SK-N-SH (cell line): ENCODE measurements around the gene EIF3B. TPM values are rescaled to one million over a fixed set of nuclear protein-coding genes. Genes with fewer than 3 reads are reported as not detected.

Experiments
- CTCF ChIA-PET: fragments of 300-600, 350-600 bp; formaldehyde crosslinking; extraction: SDS; loops from one replicate; lab custom pipeline; 2021; lab: Yijun Ruan, JAX
- POLR2A ChIA-PET: fragments of 350-600 bp; sonication (Branson Sonifier 250); formaldehyde crosslinking; extraction: SDS; loops from one replicate; lab custom pipeline; 2020; ENCODE audit warnings: antibody characterized with exemption, inconsistent platforms; lab: Yijun Ruan, JAX
- DNase-seq: peaks from one replicate; pipeline ENCODE4 v3.0.0; 2012
- H2AFZ ChIP-seq: fragments of 200-600 bp; sonication (generic); 2 replicates; pipeline ENCODE4 v1.8.1; 2016; ENCODE audit warnings: antibody characterized with exemption, mild to moderate bottlenecking, low read depth
- H3F3A ChIP-seq: fragments of 200-600 bp; sonication (generic); replicated peaks from 2 replicates; pipeline ENCODE3; 2016; ENCODE audit warnings: antibody characterized with exemption, mild to moderate bottlenecking; ENCODE audit not compliant: insufficient read depth
- H3K27ac ChIP-seq, 2 experiments: fragments of 200-500 bp in 1 of 2; fragments of 200-600 bp in 1 of 2; sonication (Bioruptor generic) in 1 of 2; sonication (generic), shearing (Covaris generic) in 1 of 2; 2 replicates each; pipeline versions ENCODE4 v1.5.1 to v1.6.1; 2014 to 2016; ENCODE audit warnings: low read depth in 2 of 2, inconsistent platforms in 1 of 2, low read length in 1 of 2, mild to moderate bottlenecking in 1 of 2, mixed read lengths in 1 of 2
- H3K27me3 ChIP-seq: fragments of 200-600 bp; sonication (generic), shearing (Covaris generic); 2 replicates; pipeline ENCODE4 v1.6.1; 2016; ENCODE audit warnings: mixed run types; ENCODE audit not compliant: insufficient read depth
- H3K36me3 ChIP-seq, 2 experiments: fragments of 200-500 bp in 1 of 2; fragments of 200-600 bp in 1 of 2; sonication (Bioruptor generic) in 1 of 2; sonication (generic) in 1 of 2; replicated peaks in 1 of 2; 2 replicates each; pipeline versions ENCODE3 to v1.5.1; 2014 to 2016; ENCODE audit warnings: low read length in 1 of 2, mild to moderate bottlenecking in 1 of 2; ENCODE audit not compliant: insufficient read depth in 2 of 2, control insufficient read depth in 1 of 2
- H3K4me1 ChIP-seq, 2 experiments: fragments of 200-500 bp in 1 of 2; fragments of 200-600 bp in 1 of 2; sonication (Bioruptor generic) in 1 of 2; sonication (generic), shearing (Covaris generic) in 1 of 2; 2 replicates each; pipeline versions ENCODE4 v1.5.1 to v1.6.1; 2014 to 2016; ENCODE audit warnings: low read depth in 1 of 2, low read length in 1 of 2, mixed run types in 1 of 2; ENCODE audit not compliant: insufficient read depth in 2 of 2, control insufficient read depth in 1 of 2
- H3K4me2 ChIP-seq: fragments of 200-600 bp; sonication (generic), shearing (Covaris generic); 2 replicates; pipeline ENCODE4 v1.6.1; 2017; ENCODE audit warnings: mixed run types
- H3K4me3 ChIP-seq, 2 experiments: fragments of 200-500 bp in 1 of 2; fragments of 200-600 bp in 1 of 2; sonication (Bioruptor generic) in 1 of 2; sonication (generic), shearing (Covaris generic) in 1 of 2; 2 replicates each; pipeline versions ENCODE4 v1.5.1 to v1.8.1; 2014 to 2016; ENCODE audit warnings: low read depth in 2 of 2, inconsistent platforms in 1 of 2, low read length in 1 of 2, mild to moderate bottlenecking in 1 of 2, mixed read lengths in 1 of 2, moderate library complexity in 1 of 2
- H3K79me2 ChIP-seq: fragments of 200-600 bp; sonication (generic); 2 replicates; pipeline ENCODE4 v1.8.1; 2017; ENCODE audit warnings: mild to moderate bottlenecking; ENCODE audit not compliant: insufficient read depth
- H3K9ac ChIP-seq: fragments of 200-600 bp; sonication (generic); 2 replicates; pipeline ENCODE4 v1.6.1; 2017; ENCODE audit warnings: mixed run types
- H3K9me2 ChIP-seq: fragments of 200-600 bp; sonication (generic); 2 replicates; pipeline ENCODE4 v1.6.1; 2017; ENCODE audit warnings: mixed run types
- H3K9me3 ChIP-seq: fragments of 200-600 bp; sonication (generic); 2 replicates; pipeline ENCODE4 v1.6.1; 2017; ENCODE audit warnings: mixed run types, mild to moderate bottlenecking, moderate library complexity
- H4K20me1 ChIP-seq: fragments of 200-600 bp; sonication (generic); 2 replicates; pipeline ENCODE4 v1.6.1; 2017; ENCODE audit warnings: mild to moderate bottlenecking, mixed run types; ENCODE audit not compliant: insufficient read depth
- CHD2 ChIP-seq: fragments of 150-350 bp; IDR thresholded peaks from 2 replicates; pipeline ENCODE4 v1.6.1; 2018; ENCODE audit warnings: low read length; ENCODE audit not compliant: partially characterized antibody
- CTCF ChIP-seq: fragments of 200-600 bp; sonication (generic); IDR thresholded peaks from 2 replicates; pipeline ENCODE4 v1.6.1; 2017; ENCODE audit warnings: antibody characterized with exemption, mild to moderate bottlenecking, moderate library complexity
- FOSL2 ChIP-seq: IDR thresholded peaks from 2 replicates; pipeline ENCODE4 v1.4.0; 2012; ENCODE audit warnings: low read depth, mild to moderate bottlenecking, moderate library complexity, borderline replicate concordance
- FOXJ3 ChIP-seq: sonication (generic); formaldehyde crosslinking; IDR thresholded peaks from 2 replicates; pipeline ENCODE4 v1.5.1; 2020; ENCODE audit warnings: mild to moderate bottlenecking, missing genetic modification reagents
- GATA2 ChIP-seq: sonication (generic); formaldehyde crosslinking; IDR thresholded peaks from 2 replicates; pipeline ENCODE4 v1.5.0; 2020; ENCODE audit warnings: mild to moderate bottlenecking, missing genetic modification reagents
- IRF3 ChIP-seq: fragments of 150-350 bp; IDR thresholded peaks from 2 replicates; pipeline ENCODE4 v1.6.1; 2016; ENCODE audit warnings: mild to moderate bottlenecking, low read depth, low read length
- JUND ChIP-seq: IDR thresholded peaks from 2 replicates; pipeline ENCODE4 v1.4.0; 2012
- MAX ChIP-seq: IDR thresholded peaks from 2 replicates; pipeline ENCODE4 v1.4.0; 2012; ENCODE audit warnings: low read depth
- MXI1 ChIP-seq: IDR thresholded peaks from 2 replicates; pipeline ENCODE4 v1.6.1; 2012; ENCODE audit warnings: mild to moderate bottlenecking, low read depth, low read length, improper control_type of control experiment
- PBX3 ChIP-seq: IDR thresholded peaks from 2 replicates; pipeline ENCODE4; 2012
- RCOR1 ChIP-seq: fragments of 150-350 bp; IDR thresholded peaks from 2 replicates; pipeline ENCODE4 v1.6.1; 2017; ENCODE audit warnings: antibody characterized with exemption, low read length
- REST ChIP-seq: IDR thresholded peaks from 2 replicates; pipeline ENCODE4 v1.6.1; 2012; ENCODE audit warnings: mild to moderate bottlenecking, low read depth, low read length, moderate library complexity
- RFX5 ChIP-seq: IDR thresholded peaks from 2 replicates; pipeline ENCODE4 v1.6.1; 2012; ENCODE audit warnings: mild to moderate bottlenecking, improper control_type of control experiment, low read length
- SMC3 ChIP-seq: IDR thresholded peaks from 2 replicates; pipeline ENCODE4 v1.6.1; 2012; ENCODE audit warnings: low read depth, low read length, improper control_type of control experiment
- TCF12 ChIP-seq: IDR thresholded peaks from 2 replicates; pipeline ENCODE4 v1.4.0; 2012
- TEAD4 ChIP-seq: IDR thresholded peaks from 2 replicates; pipeline ENCODE4 v1.4.0; 2012; ENCODE audit warnings: mild to moderate bottlenecking, borderline replicate concordance; ENCODE audit not compliant: insufficient read depth
- USF1 ChIP-seq: IDR thresholded peaks from 2 replicates; pipeline ENCODE4 v1.4.0; 2012; ENCODE audit warnings: low read depth, borderline replicate concordance
- YY1 ChIP-seq: IDR thresholded peaks from 2 replicates; pipeline ENCODE4 v1.4.0; 2012; ENCODE audit warnings: low read depth, mild to moderate bottlenecking
- ZBTB33 ChIP-seq: IDR thresholded peaks from 2 replicates; pipeline ENCODE4 v1.4.0; 2012; ENCODE audit warnings: low read depth, borderline replicate concordance
- WGBS: methylation state at CpG from one replicate; pipeline ENCODE4 v1.1.6; 2017; ENCODE audit warnings: low lambda C conversion rate; 5-methylcytosine and 5-hydroxymethylcytosine counted together
- polyA plus RNA-seq, 3 experiments: library from polyadenylated mRNA; depleted of rRNA; stranded (reverse); fragments of >200 nt; gene quantifications; 2 replicates each; pipeline ENCODE4 v1.2.3, GENCODE V29; 2012

The EIF3B gene
- polyA plus RNA-seq, 1 of the 3 experiments (the other 2 are of a cell fraction), result 151 TPM

GRCh38 chr7:2380461-2380860, 25.8 kb downstream of the EIF3B start:
- Histone ChIP-seq H3K27me3 (no peaks in the 10 kb centered on the region), H3K4me3 (no peak overlapping the region), H2AFZ (no peak overlapping the region), H3K27ac (no peak overlapping the region), H3K4me1 (peaks cover 0 to 20% of the 10 kb centered on the region in 2 experiments; a peak in 1 of 4 replicates), H3K36me3 (peaks cover 24 to 55% of the 10 kb centered on the region in 2 experiments), H3K9me3 (no peaks in the 10 kb centered on the region), H3K9ac (no peak overlapping the region), H3F3A (peaks cover 19% of the 10 kb centered on the region), H3K4me2 (no peak overlapping the region), H3K79me2 (peaks cover 26% of the 10 kb centered on the region), H3K9me2 (no peaks in the 10 kb centered on the region), H4K20me1 (peaks cover 47% of the 10 kb centered on the region)
- DNase-seq, result no peak
- ChIA-PET POLR2A (no interaction called here), CTCF (interaction anchor here (1.4 kb wide), 1 partner anchor 15 kb away, joined by 6 read pairs; no protein-coding TSS in a partner anchor)
- TF ChIP-seq FOXJ3 (CRISPR knock-in tag), result no peak
- no peak for TF ChIP-seq SMC3
- no peak for TF ChIP-seq TEAD4
- no peak for TF ChIP-seq IRF3
- no peak for TF ChIP-seq REST
- no peak for TF ChIP-seq TCF12
- TF ChIP-seq CHD2, result no peak
- no peak for TF ChIP-seq GATA2 (CRISPR knock-in tag)
- TF ChIP-seq JUND, result no peak
- TF ChIP-seq USF1, result no peak
- no peak for TF ChIP-seq ZBTB33
- no peak for TF ChIP-seq CTCF
- TF ChIP-seq RCOR1, result no peak
- no peak for TF ChIP-seq RFX5
- TF ChIP-seq MAX, result no peak
- no peak for TF ChIP-seq FOSL2
- TF ChIP-seq YY1, result no peak
- TF ChIP-seq MXI1, result no peak
- TF ChIP-seq PBX3, result no peak
- WGBS, result 98% methylated on average over 23 of the region's 23 CpGs
